ENCODE measurements around the gene SLC12A8.

Gene SLC12A8

GRCh38 chr3:125160606-125161371 lies 51.8 kb downstream of the SLC12A8 start:
- no peak for FAIRE-seq
- DNase-seq (ENCODE audit: insufficient read length, low spot score) = no peak

- no peak for DNase-seq (ENCODE audit: insufficient read length, low spot score)
- no peak for FAIRE-seq
Observed at GRCh38 chr3:125157183-125157582, 55.4 kb downstream of the SLC12A8 start.

- DNase-seq (ENCODE audit: insufficient read length, low spot score) (no peak), FAIRE-seq (no peak)
Observed at GRCh38 chr3:125156456-125156855, 56.1 kb downstream of the SLC12A8 start.

- FAIRE-seq (no peak), DNase-seq (ENCODE audit: insufficient read length, low spot score) (no peak)
Observed at GRCh38 chr3:125154800-125155269, 57.7 kb downstream of the SLC12A8 start.

GRCh38 chr3:125154110-125154509 lies 58.4 kb downstream of the SLC12A8 start:
- DNase-seq (ENCODE audit: insufficient read length, low spot score) (no peak), FAIRE-seq (no peak)

- no peak for DNase-seq (ENCODE audit: insufficient read length, low spot score)
- FAIRE-seq = no peak
Observed at GRCh38 chr3:125152951-125153350, 59.6 kb downstream of the SLC12A8 start.

GRCh38 chr3:125151916-125152315 lies 60.6 kb downstream of the SLC12A8 start:
- DNase-seq (ENCODE audit: insufficient read length, low spot score) (no peak), FAIRE-seq (no peak)

GRCh38 chr3:125151442-125151817 lies 61.1 kb downstream of the SLC12A8 start:
- DNase-seq (ENCODE audit: insufficient read length, low spot score) (no peak), FAIRE-seq (no peak)

GRCh38 chr3:125150525-125151441 lies 61.8 kb downstream of the SLC12A8 start:
- no peak for DNase-seq (ENCODE audit: insufficient read length, low spot score)
- FAIRE-seq = no peak

- FAIRE-seq (no peak), DNase-seq (ENCODE audit: insufficient read length, low spot score) (no peak)
Observed at GRCh38 chr3:125149462-125149861, 63.1 kb downstream of the SLC12A8 start.

GRCh38 chr3:125148836-125149235 lies 63.7 kb downstream of the SLC12A8 start:
- DNase-seq (ENCODE audit: insufficient read length, low spot score) (no peak), FAIRE-seq (no peak)

GRCh38 chr3:125148016-125148812 lies 64.3 kb downstream of the SLC12A8 start:
- FAIRE-seq (no peak), DNase-seq (ENCODE audit: insufficient read length, low spot score) (no peak)

GRCh38 chr3:125147491-125147820 lies 65.1 kb downstream of the SLC12A8 start:
- DNase-seq (ENCODE audit: insufficient read length, low spot score) (no peak), FAIRE-seq (no peak)

- DNase-seq (ENCODE audit: insufficient read length, low spot score) (no peak), FAIRE-seq (no peak)
Observed at GRCh38 chr3:125146626-125147490, 65.7 kb downstream of the SLC12A8 start.

GRCh38 chr3:125145751-125146475 lies 66.6 kb downstream of the SLC12A8 start:
- DNase-seq (ENCODE audit: insufficient read length, low spot score) (no peak), FAIRE-seq (no peak)

- DNase-seq (ENCODE audit: insufficient read length, low spot score) (no peak), FAIRE-seq (peak; percentile 26)
Observed at GRCh38 chr3:125144653-125145314, 67.8 kb downstream of the SLC12A8 start.

- no peak for DNase-seq (ENCODE audit: insufficient read length, low spot score)
Observed at GRCh38 chr3:125143982-125144652, 68.4 kb downstream of the SLC12A8 start.

GRCh38 chr3:125143538-125143937 lies 69.0 kb downstream of the SLC12A8 start:
- no peak for FAIRE-seq
- DNase-seq (ENCODE audit: insufficient read length, low spot score) = no peak

More at GRCh38 chr3:125143982-125144652, 68.4 kb downstream of the SLC12A8 start:
- no peak for FAIRE-seq
